Esophagus squamous epithelium (tissue), 5 donors: ENCODE measurements around the gene ABLIM2. TPM values are rescaled to one million over a fixed set of nuclear protein-coding genes. Genes with fewer than 3 reads are reported as not detected.

Experiments
- DNase-seq: peaks from one replicate; lab custom pipeline; 2025; lab: John Stamatoyannopoulos, UW
- H3K27ac ChIP-seq, 4 donors: fragments of 200-600 bp; sonication (generic); one replicate each; pipeline ENCODE4 v1.5.1; 2016 to 2019; ENCODE audit warnings: mild to moderate bottlenecking in 1 of 4
- H3K27me3 ChIP-seq, 4 donors: fragments of 200-600 bp; sonication (generic); 1 replicate in 3 of 4; 2 replicates in 1 of 4; pipeline versions ENCODE4 v1.5.1 to v1.6.0; 2017 to 2021; ENCODE audit warnings: antibody characterized with exemption in 1 of 4
- H3K36me3 ChIP-seq, 3 donors: fragments of 200-600 bp; sonication (generic); one replicate each; pipeline ENCODE4 v1.5.1; 2016 to 2019
- H3K4me1 ChIP-seq, 3 donors: fragments of 200-600 bp; sonication (generic); one replicate each; pipeline ENCODE4 v1.5.1; 2017 to 2019
- H3K4me3 ChIP-seq, 4 donors: fragments of 200-600 bp; sonication (generic); 1 replicate in 3 of 4; 2 replicates in 1 of 4; pipeline ENCODE4 v1.5.1; 2016 to 2019; ENCODE audit warnings: mild to moderate bottlenecking in 2 of 4, moderate library complexity in 1 of 4
- H3K9me3 ChIP-seq, 3 donors: fragments of 200-600 bp; sonication (generic); one replicate each; pipeline ENCODE4 v1.5.1; 2016 to 2019
- POLR2A ChIP-seq, 4 donors: fragments of 450-650 bp; IDR thresholded peaks; one replicate each; pipeline ENCODE4 v1.6.1; 2017; ENCODE audit warnings: antibody characterized with exemption in 4 of 4, mild to moderate bottlenecking in 4 of 4, moderate library complexity in 3 of 4
- WGBS, 2 donors: methylation state at CpG; one replicate each; pipeline ENCODE4 v1.1.5; 2018; 5-methylcytosine and 5-hydroxymethylcytosine counted together
- intact Hi-C: fragments of 100-400 bp; cut with DNase I; formaldehyde crosslinking; loops from one replicate; pipeline ENCODE4 v1.15.0; 2022
- total RNA-seq, 4 donors: library from RNA; depleted of rRNA; stranded (reverse); fragments of >200 nt; gene quantifications; one replicate each; pipeline ENCODE4 v1.1.0, GENCODE V29; 2016
- TF ChIP-seq, protein P1 (sequence below), 6 experiments: fragments of 450-650 bp in 4 of 6; fragments of 200-600 bp in 2 of 6; sonication (generic) in 2 of 6; IDR thresholded peaks; one replicate each; pipeline ENCODE4 v1.5.1; 2016 to 2019; ENCODE audit warnings: antibody characterized with exemption in 6 of 6, mild to moderate bottlenecking in 4 of 6, moderate library complexity in 4 of 6
- donor health status: DM: yes; HTN: yes; CAD: no.

The ABLIM2 gene
- total RNA-seq, 4 donors from 2014 or later = 13.5 to 26.7 (median 15.7) TPM

DNA sequence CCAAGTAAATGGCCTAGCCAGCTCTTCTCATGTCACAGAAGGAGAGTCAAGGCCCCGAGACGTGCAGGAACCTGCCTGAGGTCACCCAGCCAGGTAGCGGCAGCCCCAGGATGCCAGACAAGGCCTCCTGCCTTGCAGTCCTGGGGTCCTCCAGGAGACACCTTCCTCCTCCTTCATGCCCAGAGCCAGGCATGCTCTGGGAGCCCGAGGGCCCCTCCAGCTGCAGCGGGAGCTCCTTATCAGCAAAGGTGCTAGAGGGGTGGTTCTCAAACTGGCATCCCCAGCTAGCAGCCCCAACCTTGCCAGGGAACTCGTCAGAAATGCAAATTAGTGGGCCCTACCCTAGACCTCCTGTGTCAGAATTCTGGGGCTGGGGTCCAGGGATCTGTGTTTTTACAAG, 162.7 kb downstream of the ABLIM2 start:
- Histone ChIP-seq H3K4me3 (no peak overlapping the region), H3K27me3 (no peaks in the 10 kb centered on the region), H3K36me3 (no peaks in the 10 kb centered on the region), H3K4me1 (no peaks in the 10 kb centered on the region), H3K27ac (no peak overlapping the region), H3K9me3 (no peaks in the 10 kb centered on the region)
- intact Hi-C loops = no loop called here
- no peak for DNase-seq
- 70 to 84% methylated on average over 2 to 3 of the region's 6 CpGs for WGBS, 2 donors
- TF ChIP-seq, protein P1, sequence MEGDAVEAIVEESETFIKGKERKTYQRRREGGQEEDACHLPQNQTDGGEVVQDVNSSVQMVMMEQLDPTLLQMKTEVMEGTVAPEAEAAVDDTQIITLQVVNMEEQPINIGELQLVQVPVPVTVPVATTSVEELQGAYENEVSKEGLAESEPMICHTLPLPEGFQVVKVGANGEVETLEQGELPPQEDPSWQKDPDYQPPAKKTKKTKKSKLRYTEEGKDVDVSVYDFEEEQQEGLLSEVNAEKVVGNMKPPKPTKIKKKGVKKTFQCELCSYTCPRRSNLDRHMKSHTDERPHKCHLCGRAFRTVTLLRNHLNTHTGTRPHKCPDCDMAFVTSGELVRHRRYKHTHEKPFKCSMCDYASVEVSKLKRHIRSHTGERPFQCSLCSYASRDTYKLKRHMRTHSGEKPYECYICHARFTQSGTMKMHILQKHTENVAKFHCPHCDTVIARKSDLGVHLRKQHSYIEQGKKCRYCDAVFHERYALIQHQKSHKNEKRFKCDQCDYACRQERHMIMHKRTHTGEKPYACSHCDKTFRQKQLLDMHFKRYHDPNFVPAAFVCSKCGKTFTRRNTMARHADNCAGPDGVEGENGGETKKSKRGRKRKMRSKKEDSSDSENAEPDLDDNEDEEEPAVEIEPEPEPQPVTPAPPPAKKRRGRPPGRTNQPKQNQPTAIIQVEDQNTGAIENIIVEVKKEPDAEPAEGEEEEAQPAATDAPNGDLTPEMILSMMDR (IDR thresholded peaks at IDR 0.05) = no peak
- no peak for TF ChIP-seq POLR2A (IDR thresholded peaks at IDR 0.05)

DNA sequence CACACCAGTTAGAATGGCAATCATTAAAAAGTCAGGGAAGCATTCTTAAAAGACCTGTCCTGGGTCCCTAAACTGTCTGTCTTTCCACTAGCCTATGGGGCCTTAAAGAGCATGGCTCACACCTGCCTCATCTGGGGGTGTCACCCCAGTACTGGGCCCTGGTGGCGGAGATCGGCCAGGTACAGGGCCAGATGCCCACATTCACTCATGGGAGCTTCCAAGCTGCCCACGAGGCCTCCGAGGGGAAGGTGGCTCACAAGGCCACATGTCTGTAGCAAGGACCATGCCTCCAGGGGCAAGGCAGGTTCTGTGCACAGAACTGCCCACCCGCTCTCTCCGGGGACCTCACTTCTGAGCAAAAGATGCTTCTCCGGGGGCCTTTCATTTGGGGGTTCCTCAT, 163.5 kb downstream of the ABLIM2 start:
- Histone ChIP-seq H3K27ac (no peak overlapping the region), H3K9me3 (no peaks in the 10 kb centered on the region), H3K4me3 (no peak overlapping the region), H3K4me1 (no peaks in the 10 kb centered on the region), H3K36me3 (no peaks in the 10 kb centered on the region), H3K27me3 (no peaks in the 10 kb centered on the region)
- intact Hi-C loops = no loop called here
- TF ChIP-seq, protein P1 (IDR thresholded peaks at IDR 0.05) = no peak
- TF ChIP-seq POLR2A (IDR thresholded peaks at IDR 0.05) = no peak
- no peak for DNase-seq
- WGBS, 2 donors = 79 to 92% methylated on average over 2 to 4 of the region's 7 CpGs

DNA sequence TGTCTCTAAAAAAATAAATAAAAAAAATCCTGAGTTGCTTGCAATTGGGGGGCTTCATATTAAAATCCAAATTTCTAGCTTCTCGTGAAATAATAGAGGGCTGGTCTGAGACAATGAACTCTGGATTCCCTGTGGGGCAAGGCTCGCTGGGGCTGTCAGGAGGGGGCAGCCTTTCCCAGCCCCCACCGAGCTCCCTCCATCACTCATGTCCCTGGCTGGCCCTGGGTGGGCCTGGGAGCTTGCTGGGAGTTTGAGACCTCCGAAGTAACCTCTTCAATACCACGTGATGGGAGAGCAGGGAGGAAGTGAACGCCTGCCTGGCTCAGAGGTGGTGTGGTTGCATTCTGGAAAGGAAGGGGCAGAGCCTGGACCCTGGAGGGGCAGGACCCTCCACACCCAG, 164.9 kb downstream of the ABLIM2 start:
- intact Hi-C loops = no loop called here
- no peaks in the 10 kb centered on the region for H3K36me3 ChIP-seq
- 67 to 82% methylated on average over 3 to 6 of the region's 6 CpGs for WGBS, 2 donors
- no peak for DNase-seq
- no peaks in the 10 kb centered on the region for H3K4me1 ChIP-seq
- no peaks in the 10 kb centered on the region for H3K27me3 ChIP-seq
- H3K9me3 ChIP-seq = no peaks in the 10 kb centered on the region
- H3K4me3 ChIP-seq = no peak overlapping the region
- no peak overlapping the region for H3K27ac ChIP-seq
- TF ChIP-seq, protein P1 (IDR thresholded peaks at IDR 0.05) = no peak
- no peak for TF ChIP-seq POLR2A (IDR thresholded peaks at IDR 0.05)

DNA sequence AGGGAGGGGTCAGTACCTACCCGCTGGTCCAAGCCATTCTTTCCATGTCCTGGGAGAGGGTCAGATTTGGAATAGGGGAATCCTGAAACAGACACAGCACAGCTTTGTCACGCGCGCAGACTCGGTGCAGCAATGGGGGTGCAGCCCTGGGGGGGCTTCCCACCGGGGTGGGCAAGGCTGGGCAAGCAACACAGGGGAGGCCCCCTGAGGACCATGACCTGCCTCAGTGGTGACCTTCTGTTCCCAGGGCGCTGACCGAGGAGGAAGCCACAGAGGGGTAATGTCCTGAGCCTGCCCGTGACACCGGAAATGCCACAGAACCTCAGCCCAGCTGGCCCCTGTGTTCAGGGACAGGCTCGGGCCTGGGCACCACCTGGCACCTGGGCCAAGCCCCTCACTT, 165.8 kb downstream of the ABLIM2 start:
- Histone ChIP-seq H3K4me1 (no peaks in the 10 kb centered on the region), H3K4me3 (no peak overlapping the region), H3K27me3 (no peaks in the 10 kb centered on the region), H3K27ac (no peak overlapping the region), H3K36me3 (no peaks in the 10 kb centered on the region), H3K9me3 (no peaks in the 10 kb centered on the region)
- TF ChIP-seq, protein P1 (IDR thresholded peaks at IDR 0.05) = no peak
- no peak for TF ChIP-seq POLR2A (IDR thresholded peaks at IDR 0.05)
- intact Hi-C loops = no loop called here
- no peak for DNase-seq
- WGBS, 2 donors = no CpG with 5 or more reads among the region's 11 CpGs

DNA sequence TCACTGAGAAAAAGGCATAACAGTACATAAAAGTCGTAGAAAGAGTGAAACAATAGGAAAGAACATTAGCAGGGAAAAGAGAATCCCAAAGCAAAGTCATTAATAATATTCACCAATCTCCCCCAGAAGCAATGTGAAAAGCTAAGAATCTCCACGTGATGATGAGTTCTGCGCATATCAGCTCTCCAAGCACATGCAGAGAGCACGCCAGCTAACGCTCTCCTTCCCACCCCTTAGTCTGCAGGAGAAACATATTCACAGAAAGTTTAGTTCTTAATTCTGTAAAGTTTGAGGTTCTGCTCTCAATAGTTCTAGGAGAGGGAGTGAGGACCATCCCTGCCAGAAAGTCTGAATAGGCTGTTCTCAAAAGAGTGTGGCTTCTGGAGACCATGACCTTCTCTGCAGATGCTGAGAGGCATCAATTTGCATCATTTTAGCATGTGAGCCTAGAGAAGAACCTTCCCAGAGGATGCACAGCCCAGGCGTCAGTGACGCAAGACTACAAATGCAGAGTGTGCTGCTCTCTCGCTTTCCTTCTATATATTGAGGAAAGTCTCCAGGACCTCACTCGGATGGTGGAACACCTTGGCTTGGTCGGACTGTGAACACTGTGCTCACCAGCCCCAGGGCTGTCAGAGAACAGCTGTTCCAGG, 167.7 kb downstream of the ABLIM2 start:
- H3K36me3 ChIP-seq = no peaks in the 10 kb centered on the region
- TF ChIP-seq POLR2A (IDR thresholded peaks at IDR 0.05) = no peak
- TF ChIP-seq, protein P1 (IDR thresholded peaks at IDR 0.05) = no peak
- H3K27ac ChIP-seq = no peak overlapping the region
- WGBS, 2 donors = 86 to 89% methylated on average over 9 to 10 of the region's 10 CpGs
- H3K4me3 ChIP-seq = no peak overlapping the region
- intact Hi-C loops = no loop called here
- no peak for DNase-seq
- no peaks in the 10 kb centered on the region for H3K9me3 ChIP-seq
- H3K4me1 ChIP-seq = peaks cover 0 to 7% (median 1%) of the 10 kb centered on the region in 3 donors
- peaks cover 0 to 3% (median 0%) of the 10 kb centered on the region in 4 donors for H3K27me3 ChIP-seq
